ENCODE measurements around the gene UBL4A. TPM values are rescaled to one million over a fixed set of nuclear protein-coding genes. Genes with fewer than 3 reads are reported as not detected.

Gene UBL4A
- total RNA-seq, 1 experiment from 2014 or later = 37.4 TPM

GRCh38 chrX:154495472-154495922 is 9.1 kb upstream of the UBL4A start:
- no peak overlapping the region for H3K4me2 ChIP-seq (ENCODE audit: low read length)
- RAD21 ChIA-PET (ENCODE audit: low non-redundant PET in 1 of 2, low total read pairs in 2 of 2, uncharacterized antibody in 2 of 2, unreplicated experiment in 2 of 2) = no interaction called here
- H3K4me3 ChIP-seq (replicated peaks in 1 of 2; ENCODE audit: low read depth in 1 of 2, low read length in 2 of 2) = no peak overlapping the region
- BruUV-seq (replicated peaks) = no TSS peak
- no peak for DNase-seq (ENCODE audit: low read depth, low spot score)
- no peaks in the 10 kb centered on the region for H3K36me3 ChIP-seq (ENCODE audit: control insufficient read depth in 1 of 2, insufficient read depth in 2 of 2, low read length in 2 of 2)
- H3K27me3 ChIP-seq (ENCODE audit: insufficient read depth, low read length) = no peaks in the 10 kb centered on the region
- H3K4me1 ChIP-seq (ENCODE audit: control insufficient read depth in 1 of 2, insufficient read depth in 2 of 2, low read length in 2 of 2) = peaks cover 0 to 5% of the 10 kb centered on the region in 2 experiments; a peak in 1 of 4 replicates
- TF ChIP-seq RAD21 (IDR thresholded peaks at IDR 0.05; ENCODE audit: low read depth) (no peak), CTCF (IDR thresholded peaks at IDR 0.05 in 2 of 3, conservative IDR thresholded peaks at IDR 0.05 in 1 of 3; ENCODE audit: borderline replicate concordance in 1 of 3, insufficient read depth in 1 of 3, low read depth in 2 of 3, low read length in 2 of 3) (no peak)
- no peaks in the 10 kb centered on the region for H3K79me2 ChIP-seq (ENCODE audit: insufficient read depth, low read length)
- no peaks in the 10 kb centered on the region for H3K9me2 ChIP-seq (ENCODE audit: insufficient read depth)
- intact Hi-C loops (cut with micrococcal nuclease) = no loop called here
- CTCF ChIA-PET = no interaction called here
- H3K27ac ChIP-seq (ENCODE audit: low read depth, low read length) = no peak overlapping the region
- no peaks in the 10 kb centered on the region for H3K9me3 ChIP-seq (ENCODE audit: control insufficient read depth in 1 of 2, insufficient read depth in 1 of 2, low read depth in 1 of 2, low read length in 2 of 2)
- no peak overlapping the region for H3K9ac ChIP-seq (ENCODE audit: low read length)
- no peaks in the 10 kb centered on the region for H4K20me1 ChIP-seq (ENCODE audit: insufficient read depth)
- ATAC-seq = no peak
- POLR2A ChIA-PET = no interaction called here
- H2AFZ ChIP-seq (ENCODE audit: low read depth, low read length, poor library complexity, severe bottlenecking) = no peak overlapping the region

GRCh38 chrX:154494715-154495114 is 8.3 kb upstream of the UBL4A start:
- ATAC-seq (no peak), DNase-seq (ENCODE audit: low read depth, low spot score) (no peak)
- ChIA-PET POLR2A (no interaction called here), CTCF (no interaction called here), RAD21 (ENCODE audit: low non-redundant PET in 1 of 2, low total read pairs in 2 of 2, uncharacterized antibody in 2 of 2, unreplicated experiment in 2 of 2) (no interaction called here)
- no peak overlapping the region for H3K4me3 ChIP-seq (replicated peaks in 1 of 2; ENCODE audit: low read depth in 1 of 2, low read length in 2 of 2)
- no TSS peak for BruUV-seq (replicated peaks)
- H3K9me2 ChIP-seq (ENCODE audit: insufficient read depth) = no peaks in the 10 kb centered on the region
- H3K9ac ChIP-seq (ENCODE audit: low read length) = no peak overlapping the region
- intact Hi-C loops (cut with micrococcal nuclease) = no loop called here
- H3K4me1 ChIP-seq (ENCODE audit: control insufficient read depth in 1 of 2, insufficient read depth in 2 of 2, low read length in 2 of 2) = peaks cover 0 to 5% of the 10 kb centered on the region in 2 experiments; a peak in 1 of 4 replicates
- TF ChIP-seq CEBPB (IDR thresholded peaks at IDR 0.05; ENCODE audit: low read depth) = no peak
- no peak for TF ChIP-seq ZNF274 (IDR thresholded peaks at IDR 0.05; ENCODE audit: low read depth, low read length)
- TF ChIP-seq ZFX (IDR thresholded peaks at IDR 0.05) = no peak
- no peak overlapping the region for H3K4me2 ChIP-seq (ENCODE audit: low read length)
- H3K27ac ChIP-seq (ENCODE audit: low read depth, low read length) = no peak overlapping the region
- H2AFZ ChIP-seq (ENCODE audit: low read depth, low read length, poor library complexity, severe bottlenecking) = no peak overlapping the region
- H3K9me3 ChIP-seq (ENCODE audit: control insufficient read depth in 1 of 2, insufficient read depth in 1 of 2, low read depth in 1 of 2, low read length in 2 of 2) = no peaks in the 10 kb centered on the region
- H3K27me3 ChIP-seq (ENCODE audit: insufficient read depth, low read length) = no peaks in the 10 kb centered on the region
- H3K79me2 ChIP-seq (ENCODE audit: insufficient read depth, low read length) = no peaks in the 10 kb centered on the region
- H3K36me3 ChIP-seq (ENCODE audit: control insufficient read depth in 1 of 2, insufficient read depth in 2 of 2, low read length in 2 of 2) = no peaks in the 10 kb centered on the region
- no peaks in the 10 kb centered on the region for H4K20me1 ChIP-seq (ENCODE audit: insufficient read depth)
